ENCODE measurements around the gene NPC1. TPM values are rescaled to one million over a fixed set of nuclear protein-coding genes. Genes with fewer than 3 reads are reported as not detected.
A peak's percentile ranks its signal among the peaks of the same experiment; 100 is the strongest.

Gene NPC1
- total RNA-seq, 1 donor from 2014 or later = 42.4 TPM

GRCh38 chr18:23556145-23556780 lies 30.0 kb downstream of the NPC1 start:
- Mint-ChIP-seq H3K27me3 (ENCODE audit: low read depth, unreplicated experiment) (no peaks in the 10 kb centered on the region), H3K36me3 (ENCODE audit: low read depth, unreplicated experiment) (peaks cover 45% of the 10 kb centered on the region), H3K4me3 (ENCODE audit: unreplicated experiment) (no peak overlapping the region), H3K9me3 (ENCODE audit: unreplicated experiment) (no peaks in the 10 kb centered on the region), H3K27ac (ENCODE audit: unreplicated experiment) (peak overlapping the region; percentile 28), H3K4me1 (ENCODE audit: low read depth, unreplicated experiment) (no peaks in the 10 kb centered on the region)
- Histone ChIP-seq H3K4me2 (ENCODE audit: low read length) (no peak overlapping the region), H3K27ac (ENCODE audit: low read depth, low read length) (no peak overlapping the region), H3K27me3 (ENCODE audit: insufficient read depth, low read length) (no peaks in the 10 kb centered on the region), H3K9me3 (ENCODE audit: insufficient read depth, low read depth, low read length) (no peaks in the 10 kb centered on the region), H2AFZ (ENCODE audit: low read depth, low read length) (no peak overlapping the region), H4K20me1 (ENCODE audit: insufficient read depth, low read length) (peaks cover 13% of the 10 kb centered on the region), H3K36me3 (ENCODE audit: insufficient read depth, low read length) (peaks cover 36% of the 10 kb centered on the region), H3K4me1 (ENCODE audit: insufficient read depth, low read length) (no peaks in the 10 kb centered on the region), H3K9ac (ENCODE audit: low read length) (no peak overlapping the region), H3K79me2 (ENCODE audit: insufficient read depth, low read length) (no peaks in the 10 kb centered on the region), H3K4me3 (ENCODE audit: insufficient read depth, low read depth, low read length) (no peak overlapping the region)
- FAIRE-seq (no peak), DNase-seq (ENCODE audit: low read depth) (no peak)
- no peak for TF ChIP-seq EZH2 (IDR thresholded peaks at IDR 0.05; ENCODE audit: insufficient read depth, low read length)
- no peak for TF ChIP-seq CTCF (IDR thresholded peaks at IDR 0.05; ENCODE audit: insufficient read depth, low read depth, low read length)

GRCh38 chr18:23553887-23554286 lies 32.4 kb downstream of the NPC1 start:
- no peak overlapping the region for H3K4me3 Mint-ChIP-seq (ENCODE audit: unreplicated experiment)
- H3K36me3 Mint-ChIP-seq (ENCODE audit: low read depth, unreplicated experiment) = peaks cover 37% of the 10 kb centered on the region
- DNase-seq (ENCODE audit: low read depth) (no peak), FAIRE-seq (no peak)
- Histone ChIP-seq H3K9ac (ENCODE audit: low read length) (no peak overlapping the region), H3K36me3 (ENCODE audit: insufficient read depth, low read length) (peaks cover 35% of the 10 kb centered on the region), H3K4me3 (ENCODE audit: insufficient read depth, low read depth, low read length) (no peak overlapping the region), H3K27me3 (ENCODE audit: insufficient read depth, low read length) (no peaks in the 10 kb centered on the region), H3K27ac (ENCODE audit: low read depth, low read length) (no peak overlapping the region), H2AFZ (ENCODE audit: low read depth, low read length) (no peak overlapping the region), H3K4me1 (ENCODE audit: insufficient read depth, low read length) (no peaks in the 10 kb centered on the region), H3K79me2 (ENCODE audit: insufficient read depth, low read length) (no peaks in the 10 kb centered on the region), H4K20me1 (ENCODE audit: insufficient read depth, low read length) (peaks cover 18% of the 10 kb centered on the region), H3K9me3 (ENCODE audit: insufficient read depth, low read depth, low read length) (no peaks in the 10 kb centered on the region), H3K4me2 (ENCODE audit: low read length) (no peak overlapping the region)
- no peaks in the 10 kb centered on the region for H3K27me3 Mint-ChIP-seq (ENCODE audit: low read depth, unreplicated experiment)
- TF ChIP-seq CTCF (IDR thresholded peaks at IDR 0.05; ENCODE audit: insufficient read depth, low read depth, low read length) (no peak), EZH2 (IDR thresholded peaks at IDR 0.05; ENCODE audit: insufficient read depth, low read length) (no peak)
- no peaks in the 10 kb centered on the region for H3K9me3 Mint-ChIP-seq (ENCODE audit: unreplicated experiment)
- H3K27ac Mint-ChIP-seq (ENCODE audit: unreplicated experiment) = no peak overlapping the region
- H3K4me1 Mint-ChIP-seq (ENCODE audit: low read depth, unreplicated experiment) = no peaks in the 10 kb centered on the region

- Mint-ChIP-seq H3K27me3 (ENCODE audit: low read depth, unreplicated experiment) (no peaks in the 10 kb centered on the region), H3K9me3 (ENCODE audit: unreplicated experiment) (no peaks in the 10 kb centered on the region), H3K4me1 (ENCODE audit: low read depth, unreplicated experiment) (peaks cover 6% of the 10 kb centered on the region), H3K27ac (ENCODE audit: unreplicated experiment) (no peak overlapping the region), H3K36me3 (ENCODE audit: low read depth, unreplicated experiment) (peaks cover 31% of the 10 kb centered on the region), H3K4me3 (ENCODE audit: unreplicated experiment) (no peak overlapping the region)
- Histone ChIP-seq H3K36me3 (ENCODE audit: insufficient read depth, low read length) (peaks cover 30% of the 10 kb centered on the region), H3K4me1 (ENCODE audit: insufficient read depth, low read length) (no peaks in the 10 kb centered on the region), H3K9me3 (ENCODE audit: insufficient read depth, low read depth, low read length) (no peaks in the 10 kb centered on the region), H3K27ac (ENCODE audit: low read depth, low read length) (no peak overlapping the region), H2AFZ (ENCODE audit: low read depth, low read length) (no peak overlapping the region), H3K9ac (ENCODE audit: low read length) (no peak overlapping the region), H3K79me2 (ENCODE audit: insufficient read depth, low read length) (no peaks in the 10 kb centered on the region), H3K4me3 (ENCODE audit: insufficient read depth, low read depth, low read length) (no peak overlapping the region), H4K20me1 (ENCODE audit: insufficient read depth, low read length) (peaks cover 13% of the 10 kb centered on the region), H3K4me2 (ENCODE audit: low read length) (no peak overlapping the region), H3K27me3 (ENCODE audit: insufficient read depth, low read length) (no peaks in the 10 kb centered on the region)
- FAIRE-seq (no peak), DNase-seq (ENCODE audit: low read depth) (no peak)
- TF ChIP-seq EZH2 (IDR thresholded peaks at IDR 0.05; ENCODE audit: insufficient read depth, low read length) (no peak), CTCF (IDR thresholded peaks at IDR 0.05; ENCODE audit: insufficient read depth, low read depth, low read length) (no peak)
Measured at GRCh38 chr18:23552505-23552904, 33.8 kb downstream of the NPC1 start.

All from astrocyte (in vitro differentiated cells and primary cell).